GM12864 (cell line): ENCODE data around the gene ALKBH2.
A peak's percentile ranks its signal among the peaks of the same experiment; 100 is the strongest.
"Not testable (repeated sequence)": the region's sequence is repeated elsewhere in the genome, so short reads cannot be mapped to it uniquely, and the experiment has no call there.

Experiments
- DNase-seq: peaks from one replicate; pipeline ENCODE4 v3.0.0-alpha.2; 2011; ENCODE audit warnings: low read depth
- H3K4me3 ChIP-seq: 2 replicates; pipeline ENCODE4 v1.5.1; 2011; ENCODE audit warnings: mild to moderate bottlenecking, low read depth, low read length, control low read depth
- TF ChIP-seq, protein P1 (sequence below): IDR thresholded peaks from 2 replicates; pipeline ENCODE4 v1.5.1; 2011; ENCODE audit warnings: low read depth, mild to moderate bottlenecking, moderate library complexity, low read length, control low read depth, inconsistent platforms; ENCODE audit errors: missing control alignments

ALKBH2 gene

DNA sequence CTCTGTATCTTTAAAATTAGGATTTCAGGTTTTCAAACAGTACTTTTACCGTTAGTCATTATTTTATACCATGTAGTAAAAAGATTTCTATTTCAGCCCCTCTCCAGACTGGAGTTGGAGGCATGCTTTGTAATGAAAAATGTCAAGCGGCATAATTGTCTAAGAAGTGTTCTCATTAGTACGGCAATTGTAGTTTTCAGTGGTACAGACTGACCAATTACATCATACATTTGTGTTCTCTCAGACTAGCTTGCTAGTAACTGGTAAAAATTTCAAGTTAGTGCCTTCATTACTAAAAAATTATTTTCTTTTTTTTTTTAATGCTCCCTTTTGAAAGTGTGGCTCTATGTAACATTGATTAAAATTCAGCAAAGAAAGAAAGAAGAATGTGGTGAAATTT, 36.4 kb downstream of the ALKBH2 start:
- H3K4me3 ChIP-seq, result no peak overlapping the region
- TF ChIP-seq, protein P1, sequence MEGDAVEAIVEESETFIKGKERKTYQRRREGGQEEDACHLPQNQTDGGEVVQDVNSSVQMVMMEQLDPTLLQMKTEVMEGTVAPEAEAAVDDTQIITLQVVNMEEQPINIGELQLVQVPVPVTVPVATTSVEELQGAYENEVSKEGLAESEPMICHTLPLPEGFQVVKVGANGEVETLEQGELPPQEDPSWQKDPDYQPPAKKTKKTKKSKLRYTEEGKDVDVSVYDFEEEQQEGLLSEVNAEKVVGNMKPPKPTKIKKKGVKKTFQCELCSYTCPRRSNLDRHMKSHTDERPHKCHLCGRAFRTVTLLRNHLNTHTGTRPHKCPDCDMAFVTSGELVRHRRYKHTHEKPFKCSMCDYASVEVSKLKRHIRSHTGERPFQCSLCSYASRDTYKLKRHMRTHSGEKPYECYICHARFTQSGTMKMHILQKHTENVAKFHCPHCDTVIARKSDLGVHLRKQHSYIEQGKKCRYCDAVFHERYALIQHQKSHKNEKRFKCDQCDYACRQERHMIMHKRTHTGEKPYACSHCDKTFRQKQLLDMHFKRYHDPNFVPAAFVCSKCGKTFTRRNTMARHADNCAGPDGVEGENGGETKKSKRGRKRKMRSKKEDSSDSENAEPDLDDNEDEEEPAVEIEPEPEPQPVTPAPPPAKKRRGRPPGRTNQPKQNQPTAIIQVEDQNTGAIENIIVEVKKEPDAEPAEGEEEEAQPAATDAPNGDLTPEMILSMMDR, result no peak
- no peak for DNase-seq

- peak overlapping the region; percentile 74; the same call in 1 of the 2 replicates for H3K4me3 ChIP-seq
- TF ChIP-seq, protein P1, result no peak
- DNase-seq, result no peak
Measured at GRCh38 chr12:109054520-109054919, 38.8 kb downstream of the ALKBH2 start.

DNA sequence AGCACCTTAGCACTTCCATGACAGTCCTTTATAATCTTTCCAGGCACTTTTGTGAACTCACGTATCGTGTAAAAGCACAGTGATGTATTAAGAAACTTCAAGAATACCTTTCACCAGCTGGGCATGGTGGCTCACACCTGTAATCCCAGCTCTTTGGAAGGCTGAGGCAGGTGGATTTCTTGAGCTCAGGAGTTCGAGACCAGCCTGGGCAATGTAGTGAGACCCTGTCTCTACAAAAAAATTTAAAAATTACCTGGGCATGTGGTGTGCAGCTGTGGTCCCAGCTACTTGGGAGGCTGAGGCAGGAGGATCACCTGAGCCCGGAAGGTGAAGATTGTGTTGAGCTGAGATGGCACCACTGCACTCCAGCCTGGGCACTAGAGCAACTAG, 39.2 kb downstream of the ALKBH2 start:
- DNase-seq, result not testable (repeated sequence)
- H3K4me3 ChIP-seq, result peak overlapping the region; percentile 74

GRCh38 chr12:109053382-109054123, 39.7 kb downstream of the ALKBH2 start:
- TF ChIP-seq, protein P1, result no peak
- peak overlapping the region; percentile 74 for H3K4me3 ChIP-seq
- DNase-seq, result peak; percentile 34

DNA sequence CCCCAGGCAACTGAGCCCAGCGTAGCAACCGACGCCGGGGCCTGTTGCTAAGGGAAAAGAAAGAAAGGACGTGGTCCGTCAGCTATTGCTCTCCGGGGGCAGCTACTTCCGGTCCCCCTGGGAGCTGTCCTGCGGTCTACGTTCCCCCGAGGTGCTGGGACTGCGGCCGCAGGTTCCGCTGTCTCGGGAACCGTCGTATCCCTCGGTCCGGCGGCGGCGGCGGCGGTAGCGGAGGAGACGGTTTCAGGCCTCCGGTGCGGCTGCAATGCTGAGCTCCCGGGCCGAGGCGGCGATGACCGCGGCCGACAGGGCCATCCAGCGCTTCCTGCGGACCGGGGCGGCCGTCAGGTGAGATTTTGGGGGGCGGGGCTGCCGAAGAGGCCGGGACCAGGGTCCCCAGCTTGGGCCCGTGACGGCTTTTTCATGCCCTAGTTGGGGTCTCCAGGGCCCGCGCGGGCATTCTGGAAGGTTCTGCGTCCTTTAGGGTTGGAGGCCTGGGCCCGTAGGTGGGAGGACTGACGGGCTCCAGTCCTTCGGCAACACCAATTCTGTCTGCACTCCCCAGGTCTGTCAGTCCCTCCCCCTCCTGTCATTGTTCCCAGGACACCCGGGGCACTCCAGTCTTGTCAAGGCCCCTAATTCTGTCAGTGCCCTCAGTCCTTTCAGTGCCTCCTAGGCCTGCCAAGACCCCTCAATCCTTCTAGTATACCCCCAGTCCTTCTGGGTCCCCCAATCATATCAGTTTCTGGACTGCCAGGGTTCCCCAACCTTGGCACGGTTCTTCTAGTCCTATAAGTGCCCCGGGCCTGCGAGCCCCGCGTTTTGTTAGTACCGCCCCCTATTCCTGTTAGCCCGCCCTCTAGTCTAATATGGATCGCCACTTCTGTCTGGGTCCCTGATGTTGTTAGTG, 40.6 kb downstream of the ALKBH2 start, which contains the start of gene USP30:
TSS of gene USP30 (plus strand) at position 163 of the 910 bp plus-strand sequence. CDS start at position 266, 103 bp downstream.
- DNase-seq, result peak; percentile 68
- H3K4me3 ChIP-seq, result peak within 1 kb of the TSS; percentile 74
- TF ChIP-seq, protein P1, result no peak

DNA sequence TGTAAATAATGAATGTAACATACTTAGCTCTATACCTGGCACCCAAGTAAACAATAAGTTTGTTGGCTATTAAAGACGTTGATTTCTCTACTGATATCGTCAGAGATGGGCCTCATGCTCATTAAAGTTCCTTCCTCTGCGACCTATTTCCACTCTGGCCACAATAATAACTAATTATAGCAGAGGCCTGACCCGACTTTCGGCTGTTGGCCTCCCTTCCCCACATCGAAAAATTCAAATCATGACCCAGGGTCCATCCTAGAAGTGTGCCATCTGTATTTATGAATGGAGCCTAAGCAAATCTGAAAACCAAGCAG, 41.2 kb downstream of the ALKBH2 start:
- TF ChIP-seq, protein P1, result no peak
- H3K4me3 ChIP-seq, result peak overlapping the region; percentile 74
- DNase-seq, result no peak

- H3K4me3 ChIP-seq, DNase-seq: not testable (repeated sequence)
Measured at GRCh38 chr12:109049794-109050193, 43.5 kb downstream of the ALKBH2 start.

- H3K4me3 ChIP-seq, DNase-seq: not testable (repeated sequence)
Measured at GRCh38 chr12:109048706-109049105, 44.6 kb downstream of the ALKBH2 start.
